Heart right ventricle (tissue), 16 donors: ENCODE results near the gene SFI1. TPM values are rescaled to one million over a fixed set of nuclear protein-coding genes. Genes with fewer than 3 reads are reported as not detected.
A peak's percentile ranks its signal among the peaks of the same experiment; 100 is the strongest.

Experiments used
- ATAC-seq, 8 donors: fragments of 200-7000 bp; cut with Tn5 transposase; one replicate each; pipeline ENCODE4 v1.9.1; 2020; ENCODE audit warnings: mild to moderate bottlenecking in 8 of 8, moderate library complexity in 8 of 8, moderate number of reproducible peaks in 1 of 8
- DNase-seq, 2 donors: peaks; one replicate each; pipeline ENCODE4 v3.0.0-alpha.2; 2020
- H3K27ac ChIP-seq, 10 donors: fragments of 200-600 bp; sonication (generic) in 2 of 10; one replicate each; pipeline versions ENCODE4 v1.5.0 to v1.8.0; 2020 to 2022; ENCODE audit warnings: mild to moderate bottlenecking in 3 of 10
- H3K27me3 ChIP-seq, 7 donors: fragments of 200-600 bp; one replicate each; pipeline ENCODE4 v1.8.0; 2021 to 2022; ENCODE audit warnings: mild to moderate bottlenecking in 2 of 7
- H3K36me3 ChIP-seq, 9 donors: fragments of 200-600 bp; sonication (generic) in 1 of 9; one replicate each; pipeline versions ENCODE4 v1.5.0 to v1.8.0; 2020 to 2022; ENCODE audit warnings: mild to moderate bottlenecking in 2 of 9
- H3K4me1 ChIP-seq, 9 donors: fragments of 200-600 bp; sonication (generic) in 1 of 9; one replicate each; pipeline versions ENCODE4 v1.5.0 to v1.8.0; 2020 to 2022; ENCODE audit warnings: mild to moderate bottlenecking in 4 of 9
- H3K4me3 ChIP-seq, 10 donors: fragments of 200-600 bp; sonication (generic) in 2 of 10; one replicate each; pipeline versions ENCODE4 v1.5.0 to v1.8.0; 2020 to 2022; ENCODE audit warnings: mild to moderate bottlenecking in 7 of 10, moderate library complexity in 2 of 10
- H3K9me3 ChIP-seq, 11 donors: fragments of 200-600 bp in 10 of 11; sonication (generic) in 2 of 11; one replicate each; pipeline versions ENCODE4 v1.5.0 to v1.8.0; 2013 to 2022; ENCODE audit warnings: mild to moderate bottlenecking in 2 of 11, control low read depth in 1 of 11, moderate library complexity in 1 of 11
- CTCF ChIP-seq, 9 donors: fragments of 200-600 bp; sonication (generic) in 2 of 9; IDR thresholded peaks; one replicate each; pipeline versions ENCODE4 v1.5.0 to v1.8.0; 2021 to 2022; ENCODE audit warnings: antibody characterized with exemption in 9 of 9, mild to moderate bottlenecking in 5 of 9, moderate library complexity in 1 of 9
- WGBS, 2 donors: extraction: QIAGEN DNeasy Blood & Tissue Kit; methylation state at CpG; one replicate each; pipeline ENCODE4 v1.1.7; 2013; ENCODE audit warnings: inconsistent platforms in 1 of 2; 5-methylcytosine and 5-hydroxymethylcytosine counted together
- intact Hi-C, 10 donors: fragments of 100-400 bp; cut with DNase I; formaldehyde crosslinking; loops; one replicate each; pipeline versions ENCODE4 v1.11.1 to v1.14.2; 2022
- polyA plus RNA-seq, 2 donors: library from polyadenylated mRNA; stranded (reverse); fragments of 200-250 nt; gene quantifications; one replicate each; pipeline ENCODE4 v1.2.3, GENCODE V29; 2013
- total RNA-seq, 10 donors: library from RNA; stranded (reverse); fragmentation: NEBNext Ultra II Directional in 3 of 10; extraction: Animal tissue kit (Norgen Biotek cat#: 25700) in 3 of 10; gene quantifications; one replicate each; pipeline versions ENCODE4 v1.2.1 to v1.2.4, GENCODE V29; 2021 to 2023
- donor health status: Arrhythmogenic right ventricular cardiomyopathy.
- donor health status: ischemic (EF 13 %, LVEDD 7.1; RV severe dilation, severe dysfunction).
- donor health status: healthy with polysubstance abuse.
- donor health status: DM: no; HTN: yes; CAD: no.
- donor health status: DM: no; HTN: no; CAD: no.
- donor health status: ischemic (EF 25% LVEDD 6.9; RV normal size, moderate dysfunction).
- donor health status: ischemic (EF 25% LVEDD 5.7; RV mildly dilated, moderate dysfunction).
- donor health status: healthy.
- donor health status: DM: yes; HTN: yes; CAD: no.
- donor health status: Ischemic cardiomyopathy.
- donor health status: ischemic (EF 35%, LVEDD 5.7; RV mildly dilated, moderate dysfunction).
- donor health status: nonischemic (EF 11% LVEDD 7.7; RV severe dilation, severe dysfunction).
- donor health status: DM: yes; HTN: yes; CAD: no.
- donor health status: PGD.
- donor health status: ischemic (EF 29% LVEDD 5.4; RV normal size, mild dysfunction).
- donor health status: nonischemic (EF 23%, LVEDD 6.1; RV moderate dilation, normal function).

SFI1 gene
- total and polyA plus RNA-seq, 12 donors = 4.7 to 20.1 (median 7.3) TPM

GRCh38 chr22:31495343-31495742 lies 993 bp upstream of the SFI1 start:
- WGBS, 2 donors = 78 to 81% methylated on average over 15 of the region's 15 CpGs
- TF ChIP-seq CTCF (IDR thresholded peaks at IDR 0.05) = no peak
- Histone ChIP-seq H3K4me3 (peak overlapping the region in 9 of 10 donors; percentile 77 to 96 (median 85)), H3K4me1 (peaks cover 2 to 35% (median 27%) of the 10 kb centered on the region in 9 donors), H3K36me3 (no peaks in the 10 kb centered on the region), H3K27me3 (no peaks in the 10 kb centered on the region), H3K27ac (peak overlapping the region in 8 of 10 donors; percentile 74 to 88 (median 79)), H3K9me3 (peaks cover 0 to 6% (median 0%) of the 10 kb centered on the region in 11 donors)
- intact Hi-C loops = loop anchor here in 2 of 10 donors (10.0 kb wide), 1 partner anchor 151 kb away; the partner anchor contains the start of gene PATZ1 (in 2 of the 2)
- ATAC-seq (no peak), DNase-seq (no peak)

GRCh38 chr22:31496735-31497146 lies 405 bp downstream of the SFI1 start:
- H3K27ac ChIP-seq = peak overlapping the region in 9 of 10 donors; percentile 71 to 88 (median 76)
- intact Hi-C loops = loop anchor here in 2 of 10 donors (10.0 kb wide), 1 partner anchor 152 kb away; the partner anchor contains the start of gene PATZ1 (in 2 of the 2)
- H3K4me1 ChIP-seq = peaks cover 0 to 23% (median 17%) of the 10 kb centered on the region in 9 donors
- ATAC-seq (peak; percentile 4 to 46 (median 26)), DNase-seq (peak; percentile 23)
- TF ChIP-seq CTCF (IDR thresholded peaks at IDR 0.05) = no peak
- H3K27me3 ChIP-seq = no peaks in the 10 kb centered on the region
- peaks cover 0 to 10% (median 0%) of the 10 kb centered on the region in 9 donors for H3K36me3 ChIP-seq
- H3K9me3 ChIP-seq = peaks cover 0 to 6% (median 0%) of the 10 kb centered on the region in 11 donors
- H3K4me3 ChIP-seq = peak overlapping the region; percentile 70 to 96 (median 84)
- 3% methylated on average over 30 of the region's 30 CpGs for WGBS, 2 donors

- peaks cover 0 to 23% (median 17%) of the 10 kb centered on the region in 9 donors for H3K4me1 ChIP-seq
- peak overlapping the region in 5 of 10 donors; percentile 74 to 88 (median 76) for H3K27ac ChIP-seq
- peak overlapping the region; percentile 70 to 96 (median 84) for H3K4me3 ChIP-seq
- 86 to 96% methylated on average over 10 of the region's 10 CpGs for WGBS, 2 donors
- H3K27me3 ChIP-seq = no peaks in the 10 kb centered on the region
- peaks cover 0 to 6% (median 0%) of the 10 kb centered on the region in 11 donors for H3K9me3 ChIP-seq
- ATAC-seq = no peak
- H3K36me3 ChIP-seq = peaks cover 0 to 10% (median 0%) of the 10 kb centered on the region in 9 donors
- intact Hi-C loops = loop anchor here in 2 of 10 donors (10.0 kb wide), 1 partner anchor 153 kb away; the partner anchor contains the start of gene PATZ1 (in 2 of the 2)
- no peak for TF ChIP-seq CTCF (IDR thresholded peaks at IDR 0.05)
- DNase-seq = no peak
Observed at GRCh38 chr22:31497148-31497938, 1.0 kb downstream of the SFI1 start.

- Histone ChIP-seq H3K4me3 (no peak overlapping the region), H3K36me3 (peaks cover 0 to 10% (median 0%) of the 10 kb centered on the region in 9 donors), H3K27me3 (no peaks in the 10 kb centered on the region), H3K9me3 (peaks cover 0 to 6% (median 0%) of the 10 kb centered on the region in 11 donors), H3K4me1 (peaks cover 0 to 11% (median 5%) of the 10 kb centered on the region in 9 donors), H3K27ac (no peak overlapping the region)
- WGBS, 2 donors = 78 to 80% methylated on average over 2 of the region's 2 CpGs
- intact Hi-C loops = no loop called here
- no peak for DNase-seq
- ATAC-seq = no peak
- no peak for TF ChIP-seq CTCF (IDR thresholded peaks at IDR 0.05)
Observed at GRCh38 chr22:31501738-31502137, 5.4 kb downstream of the SFI1 start.
